Parietal lobe (tissue), 1 donor: ENCODE data around the gene SULT1A2. TPM values are rescaled to one million over a fixed set of nuclear protein-coding genes. Genes with fewer than 3 reads are reported as not detected.

Experiments used
- total RNA-seq: library from RNA; depleted of rRNA; stranded (reverse); fragments of >200 nt; gene quantifications from one replicate; pipeline ENCODE4 v1.2.3, GENCODE V29; 2014

Gene SULT1A2
- total RNA-seq = 1.6 TPM

DNA sequence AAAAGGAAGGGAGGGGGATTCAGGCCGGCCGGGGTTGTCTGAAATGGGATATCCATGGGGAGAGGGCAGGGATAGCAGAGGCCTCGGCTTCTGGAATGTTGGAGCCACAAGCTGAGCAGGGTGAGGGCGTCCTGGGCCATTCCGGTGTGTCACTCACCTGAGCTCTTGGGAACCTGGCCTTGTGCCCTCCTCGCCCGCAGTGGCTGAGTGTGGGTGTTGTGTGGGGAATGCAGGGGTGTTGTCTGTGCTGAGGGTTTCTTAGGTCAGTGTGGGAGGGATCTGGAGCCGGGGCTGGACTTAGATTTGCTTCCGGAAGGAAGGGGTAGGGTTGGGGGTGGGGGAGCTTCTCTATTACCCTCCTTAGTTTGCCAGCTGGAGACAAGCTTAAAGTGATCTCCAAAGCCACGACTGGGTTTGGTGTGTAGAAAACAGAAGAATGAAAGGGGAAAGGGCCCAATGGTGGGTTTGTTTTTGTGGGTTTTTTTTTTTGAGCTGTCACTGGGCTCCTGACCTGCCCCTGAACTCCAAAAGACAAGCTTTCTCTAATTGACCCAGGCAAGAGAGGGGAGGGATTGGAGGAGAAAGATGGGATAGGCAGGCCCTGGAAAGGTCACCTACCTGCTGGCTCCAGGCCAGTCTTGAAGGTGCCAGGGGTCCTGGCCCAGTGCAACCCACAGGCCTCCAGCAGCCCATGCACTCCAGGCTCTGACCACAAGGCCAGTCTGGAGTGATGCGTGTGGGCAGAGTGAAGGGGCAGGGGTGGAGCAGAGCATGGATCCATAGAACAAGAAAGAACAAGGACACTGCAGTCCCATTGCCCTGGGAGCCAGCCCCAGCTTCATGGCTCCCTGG is at the start of gene SULT1A2:
TSS of gene SULT1A2 (minus strand) at position 211 of the 852 bp plus-strand sequence. CDS start 1,120 bp downstream, outside the sequence.

GRCh38 chr16:28637765-28638164 is 40.9 kb upstream of the SULT1A2 start, which contains the start of gene NPIPB8:
Gene NPIPB8, plus strand, starts transcription at chr16:28638065. Its CDS starts 296 bp downstream, at chr16:28638361.

DNA sequence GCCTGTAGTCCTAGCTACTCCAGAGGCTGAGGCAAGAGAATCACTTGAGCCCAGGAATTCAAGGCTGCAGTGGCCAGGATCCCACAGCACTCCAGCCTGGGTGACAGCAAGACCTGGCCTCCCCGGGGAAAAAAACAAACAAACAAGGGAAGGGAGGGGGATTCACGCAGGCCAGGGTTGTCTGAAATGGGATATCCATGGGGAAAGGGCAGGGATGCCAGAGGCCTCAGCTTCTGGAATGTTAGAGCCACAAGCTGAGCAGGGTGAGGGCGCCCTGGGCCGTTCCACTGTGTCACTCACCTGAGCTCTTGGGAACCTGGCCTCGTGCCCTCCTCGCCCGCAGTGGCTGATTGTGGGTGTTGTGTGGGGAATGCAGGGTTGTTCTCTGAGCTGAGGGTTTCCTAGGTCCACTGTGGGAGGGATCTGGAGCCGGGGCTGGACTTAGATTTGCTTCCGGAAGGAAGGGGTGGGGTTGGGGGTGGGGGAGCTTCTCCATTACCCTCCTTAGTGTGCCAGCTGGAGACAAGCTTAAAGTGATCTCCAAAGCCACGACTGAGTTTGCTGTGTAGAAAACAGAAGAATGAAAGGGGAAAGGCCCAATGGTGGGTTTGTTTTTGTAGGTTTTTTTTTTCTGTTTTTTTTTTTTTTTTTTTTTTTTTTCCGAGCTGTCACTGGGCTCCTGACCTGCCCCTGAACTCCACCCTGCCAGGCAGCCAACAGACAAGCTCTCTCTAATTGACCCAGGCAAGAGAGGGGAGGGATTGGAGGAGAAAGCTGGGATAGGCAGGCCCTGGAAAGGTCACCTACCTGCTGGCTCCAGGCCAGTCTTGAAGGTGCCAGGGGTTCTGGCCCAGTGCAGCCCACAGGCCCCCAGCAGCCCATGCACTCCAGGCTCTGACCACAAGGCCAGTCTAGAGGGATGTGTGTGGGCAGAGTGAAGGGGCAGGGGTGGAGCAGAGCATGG is 13.1 kb upstream of the SULT1A2 start, which contains the start of gene SULT1A1:
TSS of gene SULT1A1 (minus strand) at position 414 of the 964 bp plus-strand sequence. CDS start 1,189 bp downstream, outside the sequence.

DNA sequence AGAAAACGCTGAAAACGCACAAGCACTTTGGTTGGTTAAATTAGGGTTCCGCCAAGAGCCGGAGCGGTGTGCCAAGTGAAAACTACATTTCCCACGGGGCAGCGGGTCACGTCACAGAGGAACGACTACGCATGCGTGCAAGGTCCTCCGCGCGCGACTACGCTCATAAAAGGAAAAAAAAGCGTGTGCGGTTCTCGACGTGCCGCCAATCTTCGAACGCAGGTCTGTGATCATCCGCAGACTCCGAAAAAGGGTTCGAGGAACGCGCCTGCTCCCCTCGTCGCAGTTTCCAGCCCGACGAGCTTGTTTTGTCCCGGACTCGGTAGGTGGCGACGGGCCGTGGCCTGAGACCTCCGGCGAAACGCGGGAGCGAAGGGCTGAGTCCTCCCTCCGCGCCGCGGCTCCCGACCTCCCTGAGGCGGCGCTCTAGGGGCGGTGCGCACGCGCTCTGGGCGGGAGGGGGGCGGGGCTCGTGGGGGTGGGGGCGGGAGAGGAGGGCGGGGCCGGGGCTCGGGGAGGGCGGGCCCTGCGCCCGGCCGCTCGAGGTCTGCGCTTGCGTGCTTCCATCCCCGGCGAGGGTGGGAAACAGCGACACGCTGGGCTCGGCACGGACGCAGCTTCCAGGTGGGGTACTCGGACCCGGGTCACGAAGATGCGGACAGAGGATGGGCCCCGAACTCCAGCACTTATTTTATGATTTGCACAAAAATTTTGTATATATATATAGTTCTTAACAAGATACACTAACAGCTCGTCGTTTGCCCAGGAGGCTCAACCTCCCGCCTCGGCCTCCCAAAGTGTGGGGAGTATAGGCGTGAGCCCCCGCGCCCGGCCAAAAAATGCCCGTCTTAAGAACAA is 42.8 kb downstream of the SULT1A2 start, which contains the start of gene SGF29:
TSS of gene SGF29 (plus strand) at position 145 of the 858 bp plus-strand sequence. CDS start 27,150 bp downstream, outside the sequence.

Other genes with a start within 250 kb of the SULT1A2 start
- 8.5 TPM for gene NPIPB6, start 233.5 kb downstream of the SULT1A2 start, total RNA-seq
- gene EIF3CL, start 193.2 kb downstream of the SULT1A2 start, total RNA-seq = 116 TPM
- gene NPIPB7, start 124.7 kb downstream of the SULT1A2 start, total RNA-seq = not detected
- gene CLN3, start 105.0 kb downstream of the SULT1A2 start, total RNA-seq = 24.7 TPM
- gene APOBR, start 102.4 kb downstream of the SULT1A2 start, total RNA-seq = 0.31 TPM
- not detected for gene IL27, start 90.2 kb downstream of the SULT1A2 start, total RNA-seq
- gene NUPR1, start 58.1 kb downstream of the SULT1A2 start, total RNA-seq = 0.31 TPM
- gene SGF29, start 43.1 kb downstream of the SULT1A2 start, total RNA-seq = 21.3 TPM
- gene SULT1A1, start 13.0 kb upstream of the SULT1A2 start, total RNA-seq = 9.7 TPM
- not detected for gene NPIPB8, start 41.0 kb upstream of the SULT1A2 start, total RNA-seq
- gene EIF3C, start 114.4 kb upstream of the SULT1A2 start, total RNA-seq = 171 TPM
- 11.6 TPM for gene NPIPB9, start 154.7 kb upstream of the SULT1A2 start, total RNA-seq
- gene ATXN2L, start 225.9 kb upstream of the SULT1A2 start, total RNA-seq = 72.3 TPM
- gene TUFM, start 249.3 kb upstream of the SULT1A2 start, total RNA-seq = 54.5 TPM